ENCODE measurements around the gene CENPP.
"Not testable (repeated sequence)": the region's sequence is repeated elsewhere in the genome, so short reads cannot be mapped to it uniquely, and the experiment has no call there.

The CENPP gene

DNA sequence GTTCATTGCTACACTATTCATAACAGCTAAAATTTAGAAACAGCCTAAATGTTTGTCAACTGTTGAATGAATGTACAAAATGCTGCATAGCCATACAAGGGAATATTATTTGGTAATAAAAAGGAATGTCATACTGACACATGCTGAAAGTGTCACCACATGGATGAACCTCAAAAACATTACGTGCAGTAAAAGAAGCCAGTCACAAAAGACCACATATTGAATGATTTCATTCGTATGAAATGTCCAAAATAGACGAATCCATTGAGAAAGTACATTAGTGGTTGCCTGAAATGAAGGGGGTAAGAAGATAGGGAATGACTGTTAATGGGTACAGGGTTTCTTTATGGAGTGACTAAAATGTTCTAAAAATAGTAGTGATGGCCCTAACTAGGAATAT is 221.6 kb downstream of the CENPP start:
- DNase-seq = no peak

DNA sequence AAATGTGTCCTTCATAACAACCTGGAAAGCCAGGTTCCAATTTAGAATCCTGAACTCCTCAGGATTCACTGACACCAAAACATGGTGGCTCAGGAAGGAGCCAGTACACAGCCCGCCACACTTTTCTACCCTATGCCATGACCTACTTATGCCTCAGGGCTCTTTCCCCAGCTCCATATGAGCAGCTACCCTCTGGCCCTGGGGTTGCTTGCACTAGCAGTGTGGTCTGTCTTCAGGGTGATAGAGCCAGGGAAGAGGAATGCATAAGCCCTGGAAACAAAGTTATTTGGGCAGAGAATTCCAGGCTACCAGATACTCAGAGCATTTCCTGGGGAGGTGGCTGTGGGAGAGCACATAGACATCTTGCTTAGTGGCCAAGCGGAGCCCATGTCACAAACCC is 225.0 kb downstream of the CENPP start:
- no peak for DNase-seq

DNA sequence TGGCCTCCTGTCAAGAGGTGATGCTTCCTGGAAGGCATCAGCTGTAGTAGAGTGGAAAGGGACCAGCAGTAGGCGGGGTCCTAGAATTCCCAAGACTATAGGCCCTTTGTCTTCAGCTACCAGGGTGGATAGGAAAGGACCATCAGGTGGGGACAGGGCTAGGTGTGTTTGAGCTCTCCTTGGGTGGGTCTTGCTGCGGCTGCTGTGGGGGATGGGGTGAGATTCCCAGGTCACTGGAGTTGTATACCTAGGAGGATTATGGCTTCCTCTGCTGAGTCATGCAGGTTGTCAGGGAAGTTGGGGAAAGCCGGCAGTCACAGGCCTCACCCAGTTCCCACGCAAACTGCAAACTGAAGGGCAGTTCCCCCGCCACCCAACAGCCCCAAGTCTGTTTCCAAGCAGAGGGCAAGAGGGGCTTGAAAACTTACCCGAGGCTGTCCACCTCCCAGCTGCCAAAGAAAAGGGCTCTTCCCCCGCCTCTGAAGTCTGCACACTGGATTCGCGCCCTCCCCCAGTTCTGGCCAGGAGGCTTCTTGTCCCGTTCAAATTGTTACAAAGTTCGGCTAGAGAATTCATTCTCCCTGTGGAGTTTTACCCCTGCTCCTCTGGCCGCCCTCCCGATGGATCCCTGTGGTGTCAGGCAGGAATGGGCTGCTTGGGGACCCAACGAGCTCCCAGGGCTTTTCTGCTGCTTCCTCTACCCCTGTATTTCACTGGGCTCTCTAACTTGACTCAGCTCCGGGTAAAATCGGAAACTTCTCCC is 233.0 kb downstream of the CENPP start:
- no peak for DNase-seq

DNA sequence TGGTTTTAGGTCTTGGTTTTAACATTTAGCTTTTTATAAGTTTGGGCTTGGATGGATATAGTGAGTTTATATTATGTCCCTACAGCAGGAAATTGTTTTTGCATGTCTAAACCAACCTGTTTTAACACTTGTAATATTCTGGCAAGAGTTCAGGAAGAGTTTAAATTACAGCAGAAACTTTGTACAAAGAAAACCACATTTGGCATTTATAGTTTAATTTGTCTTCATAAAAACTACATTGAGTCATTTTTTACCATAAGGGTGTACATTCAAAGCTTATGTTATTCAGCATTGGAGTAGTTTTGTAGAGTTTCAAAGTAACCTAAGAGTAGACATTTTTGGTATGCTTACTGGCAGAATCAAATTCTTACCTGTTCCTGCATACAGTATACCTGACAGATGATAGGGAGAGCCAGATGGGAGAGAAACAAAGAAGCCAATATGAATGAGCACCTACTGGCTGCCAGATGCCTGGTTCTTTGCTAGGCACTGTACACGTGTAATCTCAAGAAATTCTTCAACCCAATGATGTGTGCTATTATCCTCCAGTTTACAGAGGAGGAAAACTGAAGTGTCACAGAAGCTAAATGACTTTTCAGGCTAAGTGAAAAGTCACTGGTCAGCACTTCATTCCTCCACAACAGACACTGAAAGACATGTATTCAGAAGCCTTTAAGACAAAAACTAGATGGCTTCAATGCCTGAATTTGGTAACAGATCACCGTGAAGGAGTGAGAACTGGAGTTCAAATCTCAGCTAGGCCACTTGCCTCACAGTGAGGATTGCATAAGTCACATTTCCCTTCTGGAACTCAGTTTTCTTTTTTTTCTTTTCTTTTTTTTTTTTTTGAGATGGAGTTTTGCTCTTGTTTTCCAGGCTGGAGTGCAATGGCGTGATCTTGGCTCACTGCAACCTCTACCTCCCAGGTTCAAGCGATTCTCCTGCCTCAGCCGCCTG is 235.9 kb downstream of the CENPP start:
- DNase-seq = no peak

DNA sequence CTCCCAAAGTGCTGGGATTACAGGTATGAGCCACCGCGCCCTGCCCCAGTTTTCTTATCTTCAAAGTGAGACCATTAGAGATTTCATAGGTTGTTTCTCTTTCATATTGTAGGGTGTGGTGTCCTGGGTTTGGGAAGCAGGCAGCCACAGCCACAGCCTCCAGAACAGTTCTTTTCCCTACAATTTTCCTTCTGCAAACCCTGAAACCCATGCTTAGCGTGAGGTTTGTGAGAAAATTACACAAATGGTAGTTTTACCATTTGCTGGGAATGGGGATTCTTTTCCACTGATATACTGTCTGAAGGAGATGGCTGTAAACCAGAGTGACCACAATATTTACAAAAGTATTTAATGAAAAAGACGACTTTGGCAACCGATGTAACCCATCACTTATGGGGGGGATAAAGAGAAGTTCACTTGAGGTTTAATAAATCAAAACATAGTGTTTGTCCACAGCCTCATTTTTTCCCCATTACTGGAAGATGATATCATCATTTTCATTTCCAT is 236.8 kb downstream of the CENPP start:
- no peak for DNase-seq

DNA sequence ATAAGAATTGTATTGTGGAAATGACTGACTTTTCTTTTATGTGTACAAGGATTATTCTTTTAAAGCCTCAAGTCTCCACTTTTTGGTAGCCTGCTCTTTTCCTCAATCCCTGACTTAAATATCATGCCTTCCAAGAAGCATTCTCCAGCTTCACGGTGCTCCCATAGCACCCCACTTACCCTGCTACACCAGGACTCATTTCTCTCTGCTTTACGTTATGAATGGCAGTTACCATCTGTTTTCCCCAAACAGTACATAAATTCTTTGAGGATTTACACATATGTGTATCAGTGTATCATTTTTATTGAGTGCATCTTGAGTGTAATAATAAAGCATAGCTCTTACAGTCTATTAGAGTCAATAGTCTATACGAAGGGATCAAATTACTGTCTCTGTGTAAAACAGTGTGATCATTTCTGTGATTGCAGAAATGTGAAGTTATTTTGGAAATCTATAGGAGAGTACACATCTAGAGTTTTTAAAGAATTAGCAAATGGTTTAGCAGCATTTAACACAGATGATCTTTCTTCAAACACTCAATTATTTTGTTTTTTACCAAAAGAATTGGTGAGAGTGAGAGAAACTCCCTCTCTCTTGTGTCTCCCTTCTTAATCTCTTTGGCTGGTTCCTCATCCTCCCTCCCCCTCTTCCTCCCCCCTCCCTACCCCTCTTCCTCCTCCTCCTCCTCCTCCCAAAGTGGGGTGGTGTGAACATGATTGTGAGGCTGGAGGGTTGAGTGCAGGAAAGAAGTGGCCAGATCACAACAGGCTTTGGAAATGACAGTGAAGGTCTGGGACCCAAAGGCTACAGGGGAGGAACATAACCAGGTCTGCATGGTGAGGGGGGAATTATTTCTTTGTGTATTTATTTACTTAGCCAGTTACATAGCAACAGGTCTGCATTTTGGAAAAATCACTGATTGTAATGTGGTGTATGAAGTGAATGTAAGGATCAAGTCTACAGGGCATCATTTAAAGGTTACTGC is 237.7 kb downstream of the CENPP start:
- no peak for DNase-seq

DNA sequence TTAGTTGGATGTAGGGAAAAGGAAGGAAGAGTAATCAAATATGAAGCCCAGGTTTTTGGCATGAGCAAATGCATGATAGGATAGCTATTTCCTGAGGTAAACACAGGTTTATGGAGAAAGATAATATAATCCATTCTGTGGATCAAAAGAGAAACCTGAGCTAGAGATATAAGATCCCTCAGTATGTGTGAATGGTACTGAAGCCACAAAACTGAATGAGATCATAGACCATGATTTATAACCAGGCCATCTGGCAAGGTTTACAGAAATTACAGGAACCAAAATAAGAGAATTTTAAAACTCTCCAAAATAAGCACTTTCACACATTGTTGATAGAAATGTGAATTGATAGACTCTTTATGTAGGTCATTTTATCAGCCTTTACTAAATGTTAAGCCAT is 238.8 kb downstream of the CENPP start:
- no peak for DNase-seq

DNA sequence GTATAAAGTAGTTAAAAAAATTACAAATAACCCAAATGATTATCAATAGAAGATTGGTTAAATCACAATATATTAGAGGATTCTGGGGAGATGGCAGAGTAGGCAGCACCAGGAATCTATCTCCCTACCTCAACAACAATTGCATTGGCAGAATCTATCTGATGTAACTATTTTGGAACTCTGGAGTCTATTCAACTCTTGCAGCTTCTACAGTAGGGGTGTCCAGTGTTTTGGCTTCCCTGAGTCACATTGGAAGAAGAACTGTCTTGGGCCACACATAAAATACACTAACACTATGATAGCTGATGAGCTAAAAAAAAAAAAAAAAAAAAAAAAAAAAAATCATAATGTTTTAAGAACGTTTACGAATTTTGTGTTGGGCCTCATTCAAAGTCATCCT is 239.2 kb downstream of the CENPP start:
- no peak for DNase-seq

DNA sequence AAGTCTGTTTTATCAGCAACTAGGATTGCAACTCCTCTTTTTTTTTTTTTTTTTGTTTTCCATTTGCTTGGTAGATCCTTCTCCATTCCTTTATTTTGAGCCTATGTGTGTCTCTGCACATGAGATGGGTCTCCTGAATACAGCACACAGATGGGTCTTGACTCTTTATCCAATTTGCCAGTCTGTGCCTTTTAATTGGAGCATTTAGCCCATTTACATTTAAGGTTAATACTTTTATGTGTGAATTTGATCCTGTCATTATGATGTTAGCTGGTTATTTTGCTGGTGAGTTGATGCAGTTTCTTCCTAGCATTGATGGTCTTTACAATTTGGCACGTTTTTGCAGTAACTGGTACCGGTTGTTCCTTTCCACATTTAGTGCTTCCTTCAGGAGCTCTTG is 246.1 kb downstream of the CENPP start:
- not testable (repeated sequence) for DNase-seq

DNA sequence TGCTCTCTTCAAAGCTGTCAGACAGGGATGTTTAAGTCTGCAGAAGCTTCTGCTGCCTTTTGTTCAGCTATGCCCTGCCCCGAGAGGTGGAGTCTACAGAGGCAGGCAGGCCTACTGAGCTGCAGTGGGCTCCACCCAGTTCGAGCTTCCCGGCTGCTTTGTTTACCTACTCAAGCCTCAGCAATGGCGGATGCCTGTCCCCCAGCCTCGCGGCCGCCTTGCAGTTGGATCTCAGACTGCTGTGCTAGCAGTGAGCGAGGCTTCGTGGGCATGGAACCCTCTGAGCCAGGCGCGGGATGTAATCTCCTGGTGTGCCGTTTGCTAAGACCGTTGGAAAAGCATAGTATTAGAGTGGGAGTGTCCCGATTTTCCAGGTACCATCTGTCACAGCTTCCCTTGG is 247.9 kb downstream of the CENPP start:
- not testable (repeated sequence) for DNase-seq

DNA sequence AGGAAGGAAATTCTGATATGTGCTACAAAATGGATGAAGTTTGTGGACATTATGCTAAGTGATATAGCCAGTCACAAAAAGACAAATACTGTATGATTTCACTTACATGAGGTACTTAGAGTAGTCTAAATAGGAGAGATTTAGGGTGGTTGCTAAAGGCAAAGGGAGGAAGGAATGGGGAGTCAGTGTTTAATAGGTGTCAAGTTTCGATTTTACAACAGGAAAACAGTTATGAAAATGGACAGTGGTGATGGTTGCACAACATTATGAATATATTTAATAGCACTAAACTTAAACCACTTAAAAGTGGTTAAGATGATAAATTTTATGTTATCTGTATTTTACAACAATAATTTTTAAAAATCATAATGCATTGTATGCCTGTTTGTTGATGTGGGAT is 250.4 kb downstream of the CENPP start:
- DNase-seq = no peak

DNA sequence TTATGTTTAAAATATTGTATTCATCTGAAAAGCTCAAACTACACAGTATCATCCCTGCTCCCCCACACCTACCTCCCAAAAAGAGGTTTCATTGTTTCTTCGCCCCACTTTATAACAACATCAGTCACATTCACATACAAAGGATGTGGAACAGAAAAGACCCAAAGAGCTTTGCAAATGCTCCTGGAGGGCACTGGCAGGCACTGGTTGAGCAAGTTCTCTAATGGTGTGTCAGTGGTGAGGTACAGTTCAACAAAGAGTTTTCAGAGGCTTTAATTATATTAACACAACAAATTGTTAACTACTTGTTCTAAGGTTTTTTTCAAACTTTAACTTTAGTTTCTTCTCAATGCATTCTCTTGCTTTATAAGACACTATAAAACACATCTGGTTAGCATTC is 264.2 kb downstream of the CENPP start:
- DNase-seq = no peak

DNA sequence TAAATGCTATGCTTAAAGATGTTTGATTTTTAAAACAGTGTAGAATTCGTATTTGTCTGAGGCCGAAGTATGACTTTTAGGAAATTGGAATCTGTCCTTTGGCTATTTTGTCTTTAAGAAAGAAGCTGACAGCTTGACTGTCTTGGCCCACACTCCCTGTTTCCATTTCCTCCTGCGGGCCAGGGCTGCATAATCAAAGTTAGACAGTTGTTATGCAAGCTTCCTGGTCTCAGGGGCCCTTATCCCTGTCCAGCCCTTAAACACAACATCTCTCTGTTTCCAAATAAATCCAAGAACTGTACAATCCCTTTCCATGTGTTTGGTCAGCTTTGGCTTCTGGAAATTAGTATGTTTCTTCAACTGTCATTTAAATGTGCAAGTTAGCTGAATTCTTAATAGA is 264.6 kb downstream of the CENPP start:
- no peak for DNase-seq

DNA sequence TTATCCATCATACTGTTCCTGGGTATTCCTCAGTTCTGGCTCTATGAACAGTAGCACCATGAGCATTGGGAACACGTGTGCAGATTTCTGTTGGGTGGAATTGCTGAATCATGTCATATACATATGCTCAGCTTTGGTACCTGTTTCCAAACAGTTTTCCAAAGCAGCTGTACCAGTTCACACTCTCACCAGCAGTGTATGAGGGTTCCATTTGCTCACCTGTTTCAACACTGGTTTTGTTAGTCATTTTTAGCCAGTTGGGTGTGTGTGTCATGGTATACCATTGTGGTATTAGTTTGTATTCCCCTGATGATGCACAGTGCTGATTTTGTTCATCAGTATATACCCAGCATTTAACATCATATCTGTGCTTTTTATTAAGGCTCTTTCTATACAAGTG is 266.8 kb downstream of the CENPP start:
- no peak for DNase-seq

DNA sequence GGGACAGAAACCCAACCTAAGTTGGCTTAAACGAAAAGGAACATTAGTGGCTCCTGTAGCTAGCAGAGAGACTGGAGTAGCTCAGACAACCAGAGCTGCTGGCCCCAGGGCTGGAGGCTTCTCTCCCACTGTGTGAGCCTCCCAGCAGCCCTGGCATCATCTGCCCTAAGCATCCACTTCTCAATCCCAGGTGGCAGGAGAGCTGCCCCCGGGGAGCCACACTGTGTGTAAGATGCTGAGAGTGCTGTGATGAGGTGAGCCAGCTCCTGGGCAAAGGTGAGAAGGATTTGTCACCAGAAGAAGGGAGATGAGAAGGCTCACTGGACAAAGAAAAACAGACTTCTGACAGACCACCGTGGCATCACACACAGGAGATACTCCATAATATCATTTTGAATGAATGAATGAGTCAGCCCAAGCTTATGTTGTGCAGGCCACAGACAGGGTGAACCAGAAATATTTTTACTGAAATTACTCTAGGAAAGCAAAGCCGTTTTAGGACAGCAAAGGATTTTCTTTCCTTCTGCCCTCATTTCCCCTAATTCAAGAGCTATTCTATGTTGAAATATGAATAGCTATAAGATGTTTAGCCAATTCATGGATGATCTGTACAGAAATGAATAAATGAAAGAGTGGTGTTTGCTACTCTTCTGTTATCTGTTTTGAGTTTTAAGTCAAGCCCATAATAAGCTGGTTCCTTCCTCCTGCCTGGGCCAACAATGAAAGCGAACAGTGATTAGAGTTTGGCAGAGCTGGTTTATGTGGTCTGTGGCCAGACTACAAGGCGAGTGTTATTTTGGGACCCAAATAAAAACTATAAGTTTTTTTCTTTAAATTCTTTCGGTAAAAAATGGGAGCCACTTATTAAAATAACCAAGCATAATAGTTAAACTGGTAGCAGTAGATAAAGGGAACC is 267.5 kb downstream of the CENPP start:
- no peak for DNase-seq

DNA sequence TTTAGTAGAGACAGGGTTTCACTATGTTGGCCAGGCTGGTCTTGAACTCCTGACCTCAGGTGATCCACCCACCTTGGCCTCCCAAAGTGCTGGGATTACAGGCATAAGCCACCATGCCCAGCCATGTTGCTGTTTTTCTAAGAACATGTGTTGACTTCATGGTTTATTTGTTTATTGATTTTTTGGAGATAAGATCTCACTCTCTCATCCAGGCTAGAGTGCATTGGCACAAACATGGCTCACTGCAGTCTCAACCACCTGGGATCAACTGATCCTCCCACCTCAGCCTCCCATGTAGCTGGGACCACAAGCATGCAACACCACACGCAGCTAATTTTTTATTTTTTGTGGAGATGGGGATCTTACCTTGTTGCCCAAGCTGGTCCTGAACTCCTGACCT is 269.3 kb downstream of the CENPP start:
- not testable (repeated sequence) for DNase-seq

DNA sequence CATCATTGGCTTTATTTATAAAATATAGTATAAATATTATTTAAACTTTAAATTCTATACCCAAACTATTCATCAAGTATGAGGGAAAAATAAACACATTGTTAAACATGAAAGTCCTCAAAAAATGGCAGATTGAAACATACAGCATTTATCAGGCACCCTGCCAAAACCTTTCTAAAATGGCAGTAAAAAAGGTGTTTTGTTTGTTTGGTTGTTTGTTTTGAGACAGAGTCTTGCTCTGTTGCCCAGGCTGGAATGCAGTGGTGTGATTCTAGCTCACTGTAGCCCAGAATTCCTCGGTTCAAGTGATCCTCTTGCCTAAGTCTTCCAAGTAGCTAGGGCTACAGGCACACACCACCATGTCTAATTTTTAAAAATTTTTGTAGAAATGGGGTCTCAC is 270.2 kb downstream of the CENPP start:
- no peak for DNase-seq

DNA sequence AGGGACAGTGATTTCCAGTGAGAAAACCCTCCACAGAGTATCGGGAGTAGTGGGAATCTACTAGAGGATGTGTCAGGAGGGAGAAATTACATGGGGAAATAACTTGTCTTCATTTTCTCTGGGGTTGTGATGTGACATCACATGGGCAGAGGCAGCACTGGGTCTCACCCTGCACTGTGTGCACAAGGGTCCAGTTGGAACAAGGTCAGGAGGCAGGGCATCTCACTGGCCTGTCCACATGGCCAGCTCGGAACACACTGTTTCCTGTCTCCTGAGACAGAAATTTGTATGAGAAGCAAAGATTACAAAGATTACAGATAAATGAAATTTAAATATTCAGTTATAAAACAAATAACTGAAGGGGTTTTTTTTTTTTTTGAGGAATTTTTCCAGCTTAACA is 272.6 kb downstream of the CENPP start:
- DNase-seq = no peak

DNA sequence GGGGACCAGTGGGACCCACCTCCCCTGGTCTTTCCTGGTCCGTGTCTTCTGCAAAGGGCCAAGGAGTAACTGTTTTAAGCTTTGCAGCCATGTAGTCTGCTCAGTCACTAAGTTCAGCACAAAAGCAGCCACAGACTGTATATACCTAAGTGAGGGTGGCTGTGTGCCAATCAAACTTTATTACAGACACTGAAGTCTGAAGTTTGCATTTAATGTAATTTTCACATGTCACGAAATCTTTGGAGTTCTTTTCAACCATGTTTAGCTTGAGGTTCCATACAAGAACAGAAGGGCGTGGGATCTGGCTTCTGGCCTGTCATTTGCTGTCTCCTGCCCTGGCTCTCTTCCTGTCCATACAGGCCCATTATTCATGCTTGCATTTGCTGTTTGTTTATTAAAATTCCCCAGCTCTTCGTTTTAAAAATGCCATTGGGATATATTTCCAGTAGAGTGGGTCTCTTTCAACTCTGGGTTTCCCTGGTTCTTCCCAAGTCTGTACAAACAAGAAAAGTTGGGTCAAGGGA is 274.2 kb downstream of the CENPP start:
- no peak for DNase-seq

DNA sequence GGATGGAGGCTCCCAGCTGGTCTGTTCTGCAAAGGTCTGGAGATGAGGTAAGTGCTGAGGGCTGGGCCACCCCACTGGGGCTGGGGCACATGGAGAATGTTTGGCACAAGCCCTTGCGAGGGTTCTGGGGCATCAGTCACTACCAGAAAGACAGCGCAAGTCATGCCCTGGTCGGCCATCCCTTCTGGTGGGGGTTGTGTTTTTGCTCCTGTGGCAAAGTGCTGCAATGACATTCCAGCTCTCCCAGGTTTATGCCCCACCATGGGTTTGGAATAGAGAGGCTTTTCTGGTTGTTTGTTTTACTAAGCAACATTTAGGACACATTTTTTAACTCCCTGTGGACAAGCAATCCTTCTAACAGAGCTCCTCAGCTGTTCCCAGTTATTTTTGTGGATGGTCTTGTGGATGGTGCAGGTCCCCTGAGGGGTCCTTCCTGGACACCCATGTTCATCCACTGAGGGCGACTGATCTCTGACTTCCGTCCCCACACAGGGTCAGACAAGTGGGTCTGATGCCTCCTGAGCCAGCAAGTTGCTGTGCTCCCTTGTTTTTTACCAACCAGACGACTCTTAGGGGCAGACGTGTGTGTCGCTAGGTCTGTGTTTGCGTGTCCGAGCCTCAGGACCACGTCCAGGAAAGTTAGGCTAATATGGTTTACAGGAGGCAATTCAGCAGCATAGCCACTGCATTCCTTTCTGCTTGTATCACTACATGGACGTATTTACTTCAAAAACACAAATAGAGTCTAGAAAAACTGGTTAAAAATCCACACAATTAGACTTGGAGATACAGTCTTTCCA is 274.9 kb downstream of the CENPP start:
- no peak for DNase-seq
